D721Med (cell line): ENCODE data around the gene SLF1.

Experiments used
- DNase-seq: peaks from one replicate; pipeline ENCODE4 v3.0.0; 2011; ENCODE audit warnings: low spot score; ENCODE audit not compliant: insufficient read length
- FAIRE-seq: peaks from 2 replicates; lab custom pipeline; 2011; peaks lifted over from hg19 to GRCh38; lab: Jason Lieb, UNC
- TF ChIP-seq, protein P1 (sequence below): IDR thresholded peaks from 2 replicates; pipeline ENCODE4 v1.5.1; 2012; ENCODE audit warnings: mild to moderate bottlenecking, control low read depth; ENCODE audit not compliant: insufficient read depth; ENCODE audit errors: missing control alignments

The SLF1 gene

DNA sequence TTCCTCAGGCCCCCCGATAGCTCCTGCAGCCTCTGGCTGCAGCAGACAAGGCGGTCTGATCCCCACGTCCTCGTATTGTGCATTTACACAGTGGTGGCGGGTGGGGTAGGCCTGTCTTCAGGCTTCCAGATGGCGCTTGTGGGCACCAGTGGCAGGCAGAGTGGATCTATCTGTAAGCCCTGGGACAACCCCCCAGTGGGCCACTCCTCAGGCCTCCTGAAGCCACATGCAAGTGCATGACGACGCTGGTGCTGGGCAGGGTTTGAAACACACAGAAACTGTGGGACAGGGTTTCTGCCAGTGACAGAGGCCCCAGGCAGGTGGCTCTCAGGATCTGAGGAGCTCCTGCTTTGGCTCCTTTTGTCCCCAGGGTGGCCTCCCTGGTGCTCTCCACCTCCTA, 42.0 kb downstream of the SLF1 start:
- DNase-seq (no peak), FAIRE-seq (no peak)
- TF ChIP-seq, protein P1, sequence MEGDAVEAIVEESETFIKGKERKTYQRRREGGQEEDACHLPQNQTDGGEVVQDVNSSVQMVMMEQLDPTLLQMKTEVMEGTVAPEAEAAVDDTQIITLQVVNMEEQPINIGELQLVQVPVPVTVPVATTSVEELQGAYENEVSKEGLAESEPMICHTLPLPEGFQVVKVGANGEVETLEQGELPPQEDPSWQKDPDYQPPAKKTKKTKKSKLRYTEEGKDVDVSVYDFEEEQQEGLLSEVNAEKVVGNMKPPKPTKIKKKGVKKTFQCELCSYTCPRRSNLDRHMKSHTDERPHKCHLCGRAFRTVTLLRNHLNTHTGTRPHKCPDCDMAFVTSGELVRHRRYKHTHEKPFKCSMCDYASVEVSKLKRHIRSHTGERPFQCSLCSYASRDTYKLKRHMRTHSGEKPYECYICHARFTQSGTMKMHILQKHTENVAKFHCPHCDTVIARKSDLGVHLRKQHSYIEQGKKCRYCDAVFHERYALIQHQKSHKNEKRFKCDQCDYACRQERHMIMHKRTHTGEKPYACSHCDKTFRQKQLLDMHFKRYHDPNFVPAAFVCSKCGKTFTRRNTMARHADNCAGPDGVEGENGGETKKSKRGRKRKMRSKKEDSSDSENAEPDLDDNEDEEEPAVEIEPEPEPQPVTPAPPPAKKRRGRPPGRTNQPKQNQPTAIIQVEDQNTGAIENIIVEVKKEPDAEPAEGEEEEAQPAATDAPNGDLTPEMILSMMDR, result no peak

DNA sequence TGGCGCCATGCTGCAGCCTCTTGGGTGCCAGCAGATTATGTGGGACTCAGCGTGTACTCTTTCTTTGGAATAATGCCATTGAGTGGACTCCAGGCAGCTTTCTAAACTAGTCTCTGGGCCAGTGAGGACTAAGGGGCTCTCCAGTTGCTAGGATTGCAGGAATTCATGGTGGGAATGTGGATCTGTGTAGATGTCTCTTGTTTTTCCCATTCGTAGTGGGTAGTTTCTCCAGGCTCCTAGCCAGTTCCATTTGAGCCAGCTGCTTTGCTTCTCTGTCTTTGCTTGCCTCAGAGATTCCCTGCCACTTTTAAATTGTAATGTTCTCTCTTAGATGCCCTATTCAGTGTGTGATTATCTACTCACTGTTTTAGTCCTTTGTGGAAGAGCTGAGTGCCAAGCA, 42.6 kb downstream of the SLF1 start:
- no peak for DNase-seq
- no peak for FAIRE-seq
- TF ChIP-seq, protein P1, result no peak

DNA sequence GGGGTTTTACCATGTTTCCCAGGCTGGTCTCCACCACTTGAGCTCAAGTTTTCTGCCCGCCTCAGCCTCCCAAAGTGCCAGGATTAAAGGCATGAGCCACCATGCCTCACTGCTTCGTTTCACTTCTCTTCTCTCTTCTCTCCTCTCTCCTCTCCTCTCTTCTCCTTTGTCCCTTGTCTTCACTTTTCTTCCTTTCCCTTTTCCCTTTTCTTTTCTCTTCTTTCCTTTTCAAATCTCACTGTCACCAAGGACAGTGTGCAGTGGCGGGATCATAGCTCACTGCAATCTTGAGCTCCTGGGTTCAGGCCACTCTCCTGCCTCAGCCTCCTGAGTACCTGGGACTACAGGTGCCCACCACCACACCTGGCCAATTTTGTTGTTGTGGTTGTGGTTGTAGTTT, 49.5 kb downstream of the SLF1 start:
- DNase-seq (no peak), FAIRE-seq (no peak)

DNA sequence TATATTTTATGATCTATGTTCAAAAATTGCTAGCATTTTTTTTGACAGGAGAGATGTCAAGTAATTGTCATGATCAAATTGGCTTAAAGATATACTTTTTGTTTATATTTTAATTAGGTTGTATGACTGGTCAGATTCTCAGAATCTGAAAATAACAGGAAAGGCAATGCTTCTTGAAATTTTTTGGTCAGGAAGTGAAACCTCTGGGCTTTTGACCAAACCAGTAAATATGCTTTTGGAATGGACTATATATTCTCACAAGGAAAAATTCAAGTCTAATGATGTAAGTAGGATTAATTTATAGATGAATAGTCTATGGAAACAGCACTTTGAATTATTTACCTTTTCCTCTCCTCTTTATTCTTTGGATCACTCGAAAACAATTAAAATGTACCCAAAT, 52.3 kb downstream of the SLF1 start:
- DNase-seq (no peak), FAIRE-seq (no peak)

More for the DNA sequence above, 49.5 kb downstream of the SLF1 start:
- TF ChIP-seq, protein P1, result no peak

DNA sequence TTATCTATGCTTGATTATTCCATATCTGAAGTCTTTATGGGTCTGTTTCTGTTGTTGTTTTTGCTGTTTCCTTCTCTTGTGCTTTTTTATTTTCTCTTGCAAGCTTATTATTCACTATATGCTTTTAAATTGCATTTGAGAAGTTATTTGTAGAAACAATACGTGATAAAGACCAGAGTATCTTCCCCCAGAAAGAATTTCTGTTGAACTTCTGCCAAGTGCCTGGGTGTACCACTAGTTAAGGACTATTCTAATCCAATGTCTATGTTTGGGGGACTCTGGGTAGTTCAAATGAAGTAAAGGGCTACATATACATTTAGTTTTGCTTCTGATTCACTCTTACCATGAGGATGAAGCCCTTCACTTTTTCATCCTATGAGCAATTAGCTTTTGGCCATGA, 54.3 kb downstream of the SLF1 start:
- no peak for FAIRE-seq
- DNase-seq, result no peak
- TF ChIP-seq, protein P1, result no peak

More for the DNA sequence above, 52.3 kb downstream of the SLF1 start:
- TF ChIP-seq, protein P1, result no peak

DNA sequence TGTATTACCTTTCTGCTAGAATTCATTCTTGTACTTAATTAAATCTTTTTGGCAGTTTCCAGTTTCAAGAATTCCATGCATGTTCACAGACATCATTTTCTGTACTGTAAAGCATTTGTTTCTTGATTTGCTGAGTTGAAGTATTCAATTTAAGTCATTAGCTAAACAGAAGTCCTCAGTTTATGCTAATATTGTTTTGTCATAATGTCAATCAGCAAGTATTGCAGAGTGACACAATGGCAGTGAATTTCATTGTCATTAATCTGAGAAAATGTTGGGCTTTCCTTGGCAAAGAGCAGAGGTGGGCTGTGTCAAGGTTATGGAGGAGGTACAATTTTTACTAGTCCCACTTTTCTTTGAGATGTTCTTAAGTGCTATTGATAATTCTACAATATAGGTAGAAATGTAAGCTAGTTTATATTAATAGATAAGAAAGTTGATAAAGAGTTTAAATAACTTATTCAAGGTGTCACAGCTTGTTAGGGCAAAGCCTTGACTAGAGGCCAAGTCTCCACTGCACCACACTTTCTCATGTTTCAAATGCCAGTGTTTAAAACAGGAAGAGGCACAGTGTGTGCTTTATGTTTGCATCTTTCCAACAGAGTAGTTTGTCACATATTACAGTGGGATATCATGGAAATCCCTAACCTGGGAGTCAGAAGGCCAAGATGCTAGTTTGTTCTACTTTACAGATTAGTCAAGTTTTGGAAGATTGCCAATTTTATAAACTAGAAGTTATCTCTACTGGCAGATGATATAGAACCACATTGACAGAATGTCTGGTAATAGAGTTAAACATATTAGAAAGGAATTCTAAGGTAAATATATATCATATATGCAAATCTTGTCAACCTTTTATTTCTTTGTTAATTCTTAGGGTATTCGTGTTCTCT, 56.3 kb downstream of the SLF1 start:
- FAIRE-seq (no peak), DNase-seq (no peak)
- TF ChIP-seq, protein P1, result no peak
